AG04450 (cell line): ENCODE data around the gene SDHAF1. TPM values are rescaled to one million over a fixed set of nuclear protein-coding genes. Genes with fewer than 3 reads are reported as not detected.

Experiments
- CTCF ChIA-PET: fragments of 300-600, 350-600 bp; formaldehyde crosslinking; extraction: SDS; loops from one replicate; lab custom pipeline; 2022; ENCODE audit warnings: antibody characterized with exemption, inconsistent platforms; lab: Charles Lee
- POLR2A ChIA-PET: fragments of 350-600 bp; formaldehyde crosslinking; extraction: SDS; loops from one replicate; lab custom pipeline; 2021; ENCODE audit warnings: antibody characterized with exemption, inconsistent platforms; lab: Yijun Ruan, JAX
- DNase-seq: peaks from one replicate; pipeline ENCODE4 v3.0.0-alpha.2; 2011; ENCODE audit warnings: low read depth, low spot score
- H3K27ac ChIP-seq: one replicate; pipeline ENCODE4 v1.5.1; 2012; ENCODE audit warnings: low read depth, low read length, control low read depth
- H3K27me3 ChIP-seq: one replicate; pipeline ENCODE4 v1.6.0; 2012; ENCODE audit warnings: low read length; ENCODE audit not compliant: control insufficient read depth, insufficient read depth
- H3K4me3 ChIP-seq: 2 replicates; pipeline ENCODE4 v1.5.1; 2011; ENCODE audit warnings: mild to moderate bottlenecking, low read depth, low read length, control low read depth
- H3K9me3 ChIP-seq: 2 replicates; pipeline ENCODE4 v1.5.1; 2012; ENCODE audit warnings: low read length; ENCODE audit not compliant: control insufficient read depth, insufficient read depth
- polyA plus RNA-seq: library from polyadenylated mRNA; depleted of rRNA; stranded (reverse); fragments of >200 nt; gene quantifications from 2 replicates; pipeline ENCODE4 v1.2.3, GENCODE V29; 2011
- TF ChIP-seq, protein P1 (sequence below): IDR thresholded peaks from 2 replicates; pipeline ENCODE4 v1.5.1; 2011; ENCODE audit warnings: low read depth, low read length, control low read depth, inconsistent platforms

The SDHAF1 gene
- polyA plus RNA-seq, 1 experiment: 7.5 TPM

- ChIA-PET CTCF (no interaction called here), POLR2A (no interaction called here)
- no peaks in the 10 kb centered on the region for H3K9me3 ChIP-seq
- no peaks in the 10 kb centered on the region for H3K27me3 ChIP-seq
- DNase-seq: no peak
- H3K27ac ChIP-seq: no peak overlapping the region
- no peak overlapping the region for H3K4me3 ChIP-seq
- TF ChIP-seq, protein P1, sequence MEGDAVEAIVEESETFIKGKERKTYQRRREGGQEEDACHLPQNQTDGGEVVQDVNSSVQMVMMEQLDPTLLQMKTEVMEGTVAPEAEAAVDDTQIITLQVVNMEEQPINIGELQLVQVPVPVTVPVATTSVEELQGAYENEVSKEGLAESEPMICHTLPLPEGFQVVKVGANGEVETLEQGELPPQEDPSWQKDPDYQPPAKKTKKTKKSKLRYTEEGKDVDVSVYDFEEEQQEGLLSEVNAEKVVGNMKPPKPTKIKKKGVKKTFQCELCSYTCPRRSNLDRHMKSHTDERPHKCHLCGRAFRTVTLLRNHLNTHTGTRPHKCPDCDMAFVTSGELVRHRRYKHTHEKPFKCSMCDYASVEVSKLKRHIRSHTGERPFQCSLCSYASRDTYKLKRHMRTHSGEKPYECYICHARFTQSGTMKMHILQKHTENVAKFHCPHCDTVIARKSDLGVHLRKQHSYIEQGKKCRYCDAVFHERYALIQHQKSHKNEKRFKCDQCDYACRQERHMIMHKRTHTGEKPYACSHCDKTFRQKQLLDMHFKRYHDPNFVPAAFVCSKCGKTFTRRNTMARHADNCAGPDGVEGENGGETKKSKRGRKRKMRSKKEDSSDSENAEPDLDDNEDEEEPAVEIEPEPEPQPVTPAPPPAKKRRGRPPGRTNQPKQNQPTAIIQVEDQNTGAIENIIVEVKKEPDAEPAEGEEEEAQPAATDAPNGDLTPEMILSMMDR: no peak
Measured at GRCh38 chr19:36019061-36019670, 24.2 kb downstream of the SDHAF1 start.

DNA sequence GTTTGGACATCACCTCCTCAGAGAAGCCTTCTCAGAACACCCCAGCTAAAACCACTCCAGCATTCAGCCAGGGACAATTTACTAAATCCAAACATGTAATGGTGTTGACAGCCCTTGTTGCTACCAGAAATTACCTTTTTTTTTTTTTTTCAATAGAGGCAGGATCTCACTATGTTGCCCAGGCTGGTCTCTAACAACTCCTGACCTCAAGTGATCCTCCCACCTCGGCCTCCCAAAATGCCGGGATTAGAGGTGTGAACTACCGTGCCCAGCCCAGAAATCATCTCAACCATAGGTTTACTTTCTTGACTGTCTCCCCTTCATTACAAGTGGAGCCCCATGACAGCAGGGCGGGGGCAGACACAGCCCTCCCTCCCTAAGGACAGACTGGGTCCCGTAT lies 28.4 kb downstream of the SDHAF1 start:
- CTCF ChIA-PET: no interaction called here
- H3K27me3 ChIP-seq: no peaks in the 10 kb centered on the region
- no peaks in the 10 kb centered on the region for H3K9me3 ChIP-seq
- TF ChIP-seq, protein P1: no peak
- H3K4me3 ChIP-seq: no peak overlapping the region
- POLR2A ChIA-PET: no interaction called here
- H3K27ac ChIP-seq: no peak overlapping the region
- DNase-seq: no peak

GRCh38 chr19:36025541-36025940 lies 30.6 kb downstream of the SDHAF1 start:
- no peak for DNase-seq
- ChIA-PET CTCF (no interaction called here), POLR2A (no interaction called here)
- Histone ChIP-seq H3K27me3 (no peaks in the 10 kb centered on the region), H3K27ac (no peak overlapping the region), H3K9me3 (no peaks in the 10 kb centered on the region), H3K4me3 (no peak overlapping the region)
- TF ChIP-seq, protein P1: no peak

- H3K27ac ChIP-seq: no peak overlapping the region
- H3K4me3 ChIP-seq: no peak overlapping the region
- POLR2A ChIA-PET: no interaction called here
- no peaks in the 10 kb centered on the region for H3K27me3 ChIP-seq
- no peak for DNase-seq
- TF ChIP-seq, protein P1: no peak
- H3K9me3 ChIP-seq: no peaks in the 10 kb centered on the region
- CTCF ChIA-PET: no interaction called here
Measured at GRCh38 chr19:36026091-36026876, 31.3 kb downstream of the SDHAF1 start.

DNA sequence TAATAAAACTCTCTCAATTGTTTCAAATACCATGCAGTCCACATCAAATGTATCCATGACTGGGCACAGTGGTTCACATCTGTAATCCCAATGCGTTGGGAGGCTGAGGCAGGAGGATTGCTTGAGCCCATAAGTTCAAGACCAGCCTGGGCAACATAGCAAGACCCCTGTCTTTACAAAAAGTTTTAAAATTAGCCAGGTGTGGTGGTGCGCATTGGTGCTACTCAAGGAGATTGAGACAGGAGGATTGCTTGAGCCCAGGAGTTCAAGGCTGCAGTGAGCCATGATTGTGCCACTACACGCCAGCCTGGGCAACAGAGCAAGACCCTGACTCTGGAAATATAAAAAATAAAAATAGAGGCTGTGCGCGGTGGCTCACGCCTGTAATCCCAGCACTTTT lies 32.7 kb downstream of the SDHAF1 start:
- H3K4me3 ChIP-seq: no peak overlapping the region
- H3K27me3 ChIP-seq: no peaks in the 10 kb centered on the region
- H3K27ac ChIP-seq: no peak overlapping the region
- ChIA-PET CTCF (no interaction called here), POLR2A (no interaction called here)
- TF ChIP-seq, protein P1: no peak
- no peaks in the 10 kb centered on the region; the same call in 1 of the 2 replicates for H3K9me3 ChIP-seq
- no peak for DNase-seq
